ENCODE results near the gene CRYBB1. TPM values are rescaled to one million over a fixed set of nuclear protein-coding genes. Genes with fewer than 3 reads are reported as not detected.

The CRYBB1 gene
- total and polyA plus RNA-seq, 2 donors (not counting 3 experiments of a cell fraction or from before 2014, with no cell fraction given) = not detected

- Histone ChIP-seq H3K79me2 (ENCODE audit: control insufficient read depth, insufficient read depth, low read length) (no peaks in the 10 kb centered on the region), H3K36me3 (ENCODE audit: control insufficient read depth in 2 of 2, extremely low read depth in 1 of 2, insufficient read depth in 2 of 2, low read length in 2 of 2) (no peaks in the 10 kb centered on the region), H2AFZ (ENCODE audit: low read depth, low read length) (no peak within 1 kb of the TSS), H3K4me2 (ENCODE audit: insufficient read depth, low read length) (no peak within 1 kb of the TSS), H3K27me3 (ENCODE audit: control insufficient read depth in 2 of 2, insufficient read depth in 2 of 2, low read length in 2 of 2) (peaks cover 0 to 2% of the 10 kb centered on the region in 2 experiments), H3K9ac (replicated peaks; ENCODE audit: extremely low read depth, insufficient read depth, low read length) (no peak within 1 kb of the TSS), H3K4me1 (ENCODE audit: control insufficient read depth, extremely low read depth, insufficient read depth, low read length) (no peaks in the 10 kb centered on the region), H3K9me1 (replicated peaks; ENCODE audit: control insufficient read depth, extremely low read depth, insufficient read depth, low read length) (no peaks in the 10 kb centered on the region), H3K9me3 (replicated peaks; ENCODE audit: control insufficient read depth, insufficient read depth, low read length) (no peaks in the 10 kb centered on the region), H3K4me3 (replicated peaks in 1 of 3; ENCODE audit: insufficient read depth in 1 of 3, low read depth in 1 of 3, low read length in 3 of 3) (no peak within 1 kb of the TSS), H4K20me1 (replicated peaks; ENCODE audit: control insufficient read depth, extremely low read depth, insufficient read depth, low read length) (no peaks in the 10 kb centered on the region), H3K27ac (ENCODE audit: insufficient read depth, low read depth, low read length) (no peak within 1 kb of the TSS)
- TF ChIP-seq POLR2A (IDR thresholded peaks at IDR 0.05; ENCODE audit: low read depth, low read length) = no peak
- TF ChIP-seq MYC (IDR thresholded peaks at IDR 0.05; ENCODE audit: low read depth, low read length) = no peak
- TF ChIP-seq JUN (IDR thresholded peaks at IDR 0.05; ENCODE audit: borderline replicate concordance, insufficient read depth, insufficient read length, low read depth) = no peak
- no peak for TF ChIP-seq MAX (IDR thresholded peaks at IDR 0.05; ENCODE audit: insufficient read depth, insufficient read length)
- TF ChIP-seq CTCF (IDR thresholded peaks at IDR 0.05; ENCODE audit: extremely low read depth in 1 of 2, insufficient read depth in 1 of 2, low read depth in 1 of 2, low read length in 2 of 2) = no peak
- TF ChIP-seq POLR2AphosphoS5 (IDR thresholded peaks at IDR 0.05; ENCODE audit: insufficient read depth, low read depth, low read length) = no peak
- TF ChIP-seq EZH2 (IDR thresholded peaks at IDR 0.05; ENCODE audit: borderline replicate concordance, low read depth, low read length, severe bottlenecking) = no peak
- TF ChIP-seq GATA2 (IDR thresholded peaks at IDR 0.05; ENCODE audit: insufficient read depth, insufficient read length, low read depth, low read length) = no peak
- no peak for TF ChIP-seq FOS (IDR thresholded peaks at IDR 0.05; ENCODE audit: borderline replicate concordance, insufficient read depth, low read length)
- FAIRE-seq (no peak), DNase-seq (ENCODE audit: low read depth, low spot score) (no peak)
- dilution Hi-C loops (cut with MboI; ENCODE audit: extremely low pct_ligation_motif_present, low sequenced_read_pairs) = no loop called here
- ChIA-PET POLR2A (no interaction called here), CTCF (no interaction called here)
- intact Hi-C loops (cut with micrococcal nuclease) = no loop called here
- no TSS peak for BruUV-seq (replicated peaks)
Observed at GRCh38 chr22:26621663-26622062, 3.8 kb upstream of the CRYBB1 start, which contains the start of gene CRYBA4. Gene CRYBA4, plus strand, starts transcription at chr22:26621963. Its CDS starts 634 bp downstream, at chr22:26622597.

All from endothelial cell of umbilical vein (primary cell).